Suppressor macrophage treated with lipopolysaccharide for 1 hour (primary cell): Measurements from ENCODE around the gene NARF.

Source experiments
- DNase-seq, 3 donors: peaks; one replicate each; pipeline ENCODE4 v3.0.0-alpha.2; 2020 to 2022

The NARF gene

DNA sequence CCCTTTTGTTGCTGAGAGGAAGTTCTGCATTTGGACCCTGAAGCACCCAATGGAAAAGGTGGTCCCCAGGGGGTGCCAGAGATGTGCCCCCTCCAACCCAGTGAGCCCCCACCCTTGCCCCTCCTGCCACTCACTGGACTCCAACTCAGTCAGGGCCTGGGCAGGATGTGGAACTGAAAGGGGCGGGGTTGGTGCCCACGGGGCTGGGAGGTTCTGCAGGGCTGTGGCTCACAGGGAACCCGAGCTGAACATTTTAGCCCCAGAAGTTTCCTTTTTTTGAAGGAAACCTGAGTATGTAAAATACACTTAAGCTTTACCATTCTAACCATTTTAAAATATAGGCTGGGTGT, 24.4 kb upstream of the NARF start:
- peak in 1 of 3 donors; percentile 50 for DNase-seq

DNA sequence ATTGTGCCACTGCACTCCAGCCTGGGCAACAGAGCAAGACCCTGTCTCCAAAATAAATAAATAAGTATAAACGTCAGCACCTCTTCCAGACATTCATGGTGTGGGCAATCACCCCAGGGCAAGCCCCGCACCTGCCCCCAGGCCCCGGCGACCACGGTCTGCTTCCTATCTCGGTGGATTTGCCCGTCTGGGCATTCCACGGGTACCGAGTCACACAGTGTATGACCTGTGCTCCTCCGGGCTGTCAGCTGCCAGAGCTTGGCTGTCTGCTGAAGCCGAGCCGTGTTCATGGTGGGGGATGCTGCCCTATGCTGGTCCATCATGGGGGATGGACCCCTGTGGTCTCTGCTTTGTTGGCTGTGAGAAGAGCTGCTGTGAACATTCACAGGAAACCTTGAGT, 23.4 kb upstream of the NARF start:
- no peak for DNase-seq

DNA sequence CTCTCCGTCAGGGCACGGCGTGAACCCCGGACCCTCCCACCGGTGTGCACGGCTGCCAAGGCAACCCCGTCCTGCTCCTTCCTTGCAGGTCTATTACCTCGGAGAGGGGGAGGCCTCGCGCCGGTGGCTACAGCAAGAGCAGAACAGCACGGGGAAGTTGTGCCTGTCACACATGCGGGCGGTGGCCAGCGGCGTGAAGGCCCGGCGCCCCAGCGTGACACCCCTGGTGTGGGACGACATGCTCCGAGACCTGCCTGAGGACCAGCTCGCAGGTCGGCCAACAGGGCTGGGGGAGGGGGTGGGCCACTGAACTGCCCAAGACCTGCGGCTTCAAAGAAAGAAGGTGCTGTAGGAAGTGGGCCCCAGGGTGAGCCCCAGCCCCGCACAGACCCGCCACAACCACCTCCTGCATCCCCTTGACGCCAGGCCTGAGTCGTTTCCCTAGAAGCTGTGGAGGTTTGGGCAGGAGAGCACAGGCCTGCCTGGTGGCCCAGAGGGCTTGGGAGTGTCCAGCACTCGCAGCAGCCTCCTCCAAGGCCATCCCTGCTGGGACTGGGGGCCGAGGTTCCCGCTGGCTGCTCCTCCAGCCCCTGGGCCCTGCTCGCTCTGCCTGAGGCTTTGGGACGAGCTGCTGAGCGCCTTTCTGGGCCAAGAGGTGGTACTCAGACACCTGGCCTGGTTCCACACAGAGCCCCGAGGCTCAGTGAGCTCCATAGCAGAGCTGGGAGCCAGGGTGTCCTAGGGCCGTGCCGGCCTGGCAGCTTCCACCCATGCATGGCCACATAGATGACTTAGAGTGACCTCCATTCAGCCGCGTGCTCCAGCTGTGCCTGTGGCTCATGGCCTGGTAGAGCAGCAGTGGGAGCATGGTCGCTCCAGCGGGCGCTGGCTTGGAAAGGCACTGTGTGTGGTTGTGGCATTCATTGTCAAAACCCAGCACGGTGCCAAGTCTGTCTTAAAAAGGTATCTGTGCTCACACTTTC, 22.6 kb upstream of the NARF start:
- DNase-seq = no peak

DNA sequence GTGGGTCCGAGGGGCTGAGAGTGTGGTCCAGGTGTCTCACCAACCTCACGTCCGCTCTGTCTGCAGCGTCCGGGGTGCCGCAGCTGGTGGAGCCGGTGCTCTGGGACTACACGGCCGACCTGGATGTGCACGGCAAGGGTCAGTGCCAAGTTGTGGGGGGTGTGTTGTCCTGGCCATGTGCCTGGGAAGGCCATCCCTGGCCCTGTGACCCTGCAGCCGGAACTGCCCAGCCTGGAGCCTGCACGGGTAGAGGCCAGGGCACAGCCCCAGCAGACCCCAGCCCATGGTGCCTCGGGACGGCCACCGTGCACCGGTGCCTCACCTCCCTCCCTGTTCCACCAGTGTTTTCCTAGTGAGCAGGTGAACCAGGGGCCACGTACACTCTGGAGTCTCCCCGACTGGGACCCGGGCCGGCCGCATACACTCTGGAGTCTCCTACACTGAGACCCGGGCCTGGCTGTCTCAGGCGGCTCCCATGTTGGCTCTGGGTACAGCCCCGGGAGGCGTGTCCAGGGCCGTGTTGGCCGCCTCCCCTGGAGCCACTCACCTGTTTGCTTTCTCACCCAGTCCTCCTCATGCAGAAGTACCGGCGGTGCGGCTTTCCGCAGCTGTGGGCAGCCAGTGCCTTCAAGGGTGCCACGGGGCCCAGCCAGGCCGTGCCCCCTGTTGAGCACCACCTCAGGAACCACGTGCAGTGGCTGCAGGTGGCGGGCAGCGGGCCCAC, 21.8 kb upstream of the NARF start:
- DNase-seq = no peak

DNA sequence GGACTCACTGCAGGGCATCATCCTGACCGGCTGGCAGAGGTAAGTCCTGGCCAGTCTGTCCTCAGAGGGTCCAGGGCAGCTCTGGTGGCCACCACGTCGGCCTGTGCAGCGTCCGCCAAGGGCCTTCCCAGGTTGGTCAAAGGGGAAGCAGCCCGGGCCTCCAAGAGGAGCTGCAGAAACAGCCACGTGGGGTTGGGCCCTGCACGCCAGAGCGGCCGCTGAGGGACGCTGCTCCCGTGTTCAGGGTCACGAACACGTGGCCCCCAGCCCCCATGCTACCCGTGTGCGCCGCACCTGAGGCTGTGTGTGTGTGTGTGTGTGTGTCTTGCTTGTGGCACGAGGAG, 21.2 kb upstream of the NARF start:
- DNase-seq = no peak

DNA sequence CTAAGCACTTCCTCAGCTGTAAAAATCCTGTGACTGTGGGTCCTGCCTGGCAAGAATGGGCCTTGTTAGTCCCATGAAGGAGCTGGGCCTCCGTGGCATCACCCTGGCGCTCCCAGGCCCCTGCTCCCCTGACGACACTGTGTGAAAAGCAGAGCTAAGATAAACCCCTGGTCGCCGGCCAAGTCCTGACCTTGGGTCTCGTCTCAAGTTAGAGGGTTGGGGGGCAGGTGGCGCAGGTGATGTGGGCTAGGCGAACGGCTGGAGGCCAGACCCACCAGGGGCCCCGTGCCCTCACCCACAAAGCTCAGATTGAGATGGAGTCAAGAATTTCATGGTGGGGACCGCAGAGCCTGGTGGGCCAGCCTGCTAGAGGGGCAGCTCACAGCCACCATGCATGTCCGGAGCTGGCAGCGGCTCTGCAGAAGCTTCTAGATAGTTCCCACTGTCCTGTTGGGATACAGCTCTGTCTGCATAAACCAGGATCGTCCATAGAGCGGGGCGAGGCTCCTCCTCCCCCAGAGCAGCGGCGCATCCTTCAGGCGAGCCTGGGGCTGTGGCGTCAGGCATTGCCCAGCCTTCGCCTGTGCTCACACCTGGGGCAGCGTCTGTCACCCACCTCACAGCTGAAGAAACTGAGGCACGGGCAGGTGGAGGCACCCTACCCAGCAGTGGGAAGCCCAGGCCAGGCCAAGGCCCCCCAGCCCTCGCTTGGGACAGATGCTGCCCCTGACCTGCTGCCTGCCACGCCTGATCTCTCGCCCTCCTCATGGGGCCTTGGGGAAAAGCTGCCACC, 19.9 kb upstream of the NARF start:
- no peak for DNase-seq

DNA sequence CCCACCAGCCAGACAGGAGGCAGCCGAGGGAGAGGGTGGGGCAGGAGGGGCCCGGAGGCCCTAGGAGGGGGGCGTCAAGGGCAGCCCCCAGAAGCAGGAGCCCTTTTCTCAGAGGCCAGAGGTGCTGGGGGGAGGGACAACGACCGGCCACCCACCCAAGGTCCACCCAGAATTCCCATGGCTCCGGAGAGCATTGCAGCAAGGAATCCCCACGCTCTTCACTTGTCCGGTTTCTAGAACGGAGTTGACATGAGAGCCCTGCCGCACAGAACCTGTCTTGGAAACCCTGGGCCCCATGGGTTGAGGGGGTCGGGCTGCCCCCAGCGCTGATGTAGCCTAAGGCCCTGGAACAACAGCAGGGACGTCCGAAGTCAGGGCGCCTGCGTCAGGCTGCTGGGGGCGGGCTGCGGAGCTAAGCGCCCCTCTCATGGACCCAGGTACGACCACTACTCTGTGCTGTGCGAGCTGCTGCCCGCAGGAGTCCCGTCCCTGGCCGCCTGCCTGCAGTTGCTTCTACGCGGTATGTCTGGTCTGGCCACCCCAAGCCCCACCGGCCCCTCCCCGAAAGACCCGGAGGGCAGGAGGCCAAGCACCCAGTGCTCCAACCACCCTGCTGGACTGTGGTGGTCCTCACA, 19.2 kb upstream of the NARF start:
- no peak for DNase-seq

DNA sequence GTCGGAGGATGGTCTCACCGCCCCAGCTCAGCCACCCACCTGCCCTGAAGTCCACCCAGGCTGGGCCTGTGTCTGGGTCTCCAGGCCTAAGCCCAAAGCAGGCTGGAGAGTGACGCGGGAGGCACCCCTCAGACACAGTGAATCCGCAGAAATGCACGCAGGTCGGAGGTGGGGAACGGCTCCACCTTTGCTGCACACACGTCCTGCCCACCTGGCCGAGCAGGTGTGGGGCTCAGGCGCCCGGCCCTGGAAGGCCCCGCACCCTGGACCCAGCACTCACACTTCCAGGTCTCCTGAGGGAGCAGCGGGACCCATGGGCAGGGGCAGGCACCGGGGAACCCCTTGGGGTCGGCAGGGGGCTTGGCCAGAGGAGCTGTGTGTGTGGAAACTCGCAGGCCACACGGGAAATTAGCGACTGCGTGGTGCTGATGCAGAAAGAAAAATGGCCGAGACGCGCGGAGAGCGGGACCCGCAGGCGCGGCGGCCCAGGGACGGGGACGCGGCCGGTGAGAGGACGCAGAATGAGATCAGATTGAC, 18.6 kb upstream of the NARF start:
- DNase-seq = no peak

DNA sequence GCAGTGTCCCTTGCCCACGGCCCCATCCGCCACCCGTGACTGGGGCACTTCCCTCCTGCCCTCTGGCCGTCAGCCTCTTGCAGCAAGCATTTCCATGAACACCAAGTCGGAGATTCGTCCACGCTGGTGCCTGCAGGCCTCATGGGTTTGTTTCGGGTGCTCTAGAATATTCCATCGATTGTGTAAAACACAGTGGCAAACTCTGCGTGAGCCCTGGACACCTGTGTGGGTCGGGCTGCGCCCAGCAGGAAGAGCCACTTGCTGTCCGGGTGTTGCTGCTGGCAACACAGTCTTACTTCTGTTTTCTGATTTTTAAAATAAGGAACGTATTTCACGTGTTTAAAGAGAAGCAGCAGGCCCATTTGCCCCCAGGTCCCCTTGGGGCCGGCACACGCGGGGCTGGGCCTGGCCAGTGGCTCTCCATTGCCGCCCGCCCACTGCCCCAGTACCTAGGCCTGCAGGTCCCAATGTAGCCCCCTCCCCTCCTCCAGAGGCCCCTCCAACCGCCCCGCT, 18.0 kb upstream of the NARF start:
- DNase-seq = peak; percentile 65 to 76 (median 69)

DNA sequence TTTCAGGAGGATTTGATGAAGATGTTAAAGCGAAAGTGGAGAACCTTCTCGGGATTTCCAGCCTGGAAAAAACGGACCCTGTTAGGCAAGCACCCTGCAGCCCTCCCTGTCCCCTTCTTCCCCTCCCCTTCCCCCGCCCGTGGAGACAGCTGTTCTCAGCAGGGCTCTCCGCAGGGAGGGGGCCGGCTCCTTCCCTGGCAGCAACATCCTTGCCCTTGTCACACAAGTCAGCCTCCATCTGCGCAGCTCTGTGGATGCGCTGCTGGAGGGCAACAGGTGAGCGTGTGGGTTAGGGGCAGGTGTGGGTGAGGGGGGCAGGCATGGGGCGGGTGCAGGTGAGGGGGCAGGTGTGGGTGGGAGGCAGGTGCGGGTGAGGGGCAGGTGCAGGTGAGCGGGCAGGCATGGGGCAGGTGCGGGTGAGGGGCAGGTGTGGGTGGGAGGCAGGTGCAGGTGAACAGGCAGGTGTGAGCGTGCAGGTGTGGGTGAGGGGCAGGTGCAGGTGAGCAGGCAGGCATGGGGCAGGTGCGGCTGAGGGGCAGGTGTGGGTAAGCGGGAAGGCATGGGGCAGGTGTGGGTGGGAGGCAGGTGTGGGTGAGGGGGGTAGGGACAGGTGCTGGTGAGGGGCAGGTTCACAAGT, 17.4 kb upstream of the NARF start:
- DNase-seq = peak; percentile 64 to 83 (median 64)

DNA sequence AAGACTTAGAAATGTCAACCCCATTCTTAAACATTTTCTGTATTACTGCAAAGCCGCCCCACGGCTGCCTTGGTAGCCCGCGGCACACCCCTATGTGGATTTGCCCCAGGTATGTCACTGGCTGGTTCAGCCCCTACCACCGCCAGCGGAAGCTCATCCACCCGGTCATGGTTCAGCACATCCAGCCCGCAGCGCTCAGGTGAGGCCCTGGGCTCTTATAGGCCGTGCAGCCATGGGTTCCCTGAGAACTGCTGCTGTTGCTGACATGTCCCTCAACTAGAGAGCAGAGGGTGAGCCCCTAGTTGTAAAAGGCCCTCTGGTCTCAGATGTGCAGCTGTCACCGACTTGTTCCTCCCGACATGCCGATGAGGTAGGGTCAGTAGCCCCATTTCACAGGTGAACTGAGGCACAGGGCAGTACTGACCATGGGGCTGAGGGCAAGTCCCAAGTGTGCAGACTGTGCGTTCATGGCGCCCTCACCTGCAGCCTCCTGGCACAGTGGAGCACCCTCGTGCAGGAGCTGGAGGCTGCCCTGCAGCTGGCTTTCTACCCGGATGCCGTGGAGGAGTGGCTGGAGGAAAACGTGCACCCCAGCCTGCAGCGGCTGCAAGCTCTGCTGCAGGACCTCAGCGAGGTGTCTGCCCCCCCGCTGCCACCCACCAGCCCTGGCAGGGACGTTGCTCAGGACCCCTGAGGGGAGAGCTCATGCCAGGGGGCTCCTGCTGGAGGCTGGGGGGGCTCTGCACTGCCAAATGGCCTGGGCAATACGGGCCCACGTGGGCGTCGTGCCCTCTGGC, 16.7 kb upstream of the NARF start:
- no peak for DNase-seq

DNA sequence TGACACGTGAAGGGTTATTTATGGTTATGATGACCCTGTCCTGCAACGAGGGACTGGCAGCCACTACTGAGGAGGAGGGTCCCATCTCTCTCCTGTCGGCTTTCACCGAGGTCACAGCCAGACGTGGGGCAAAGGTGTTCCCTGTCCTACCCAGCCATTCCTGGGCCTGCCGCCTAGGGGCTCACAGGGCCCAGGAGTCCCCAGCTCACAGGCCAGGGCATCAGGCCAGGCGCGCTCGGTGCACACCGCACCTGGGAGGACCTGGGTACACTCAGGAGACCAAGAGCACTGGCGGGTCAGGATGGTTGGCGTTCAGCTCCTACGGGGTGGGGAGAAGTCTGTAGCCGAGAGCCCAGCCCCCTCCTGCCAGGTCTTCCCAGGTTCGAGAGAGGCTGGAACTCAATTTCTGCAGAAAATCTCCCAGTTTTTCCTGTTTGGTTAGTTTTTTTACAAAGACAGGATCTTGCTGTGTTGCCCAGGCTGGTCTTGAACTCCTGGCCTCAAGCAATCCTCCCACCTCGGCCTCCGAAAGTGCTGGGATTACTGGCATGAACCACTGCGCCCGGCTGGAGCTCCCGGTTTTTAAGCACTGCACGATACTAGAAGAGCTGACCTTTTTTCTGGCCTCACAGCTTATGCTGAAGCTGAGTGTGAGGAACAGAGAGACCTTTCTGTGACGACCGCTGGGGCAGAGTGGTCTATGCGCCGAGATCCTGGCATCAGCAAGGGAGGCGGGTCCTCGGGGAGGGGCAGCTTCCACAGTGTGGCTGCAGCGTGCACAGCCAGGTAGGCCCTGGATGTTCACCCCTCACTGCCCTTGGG, 15.7 kb upstream of the NARF start:
- DNase-seq = no peak

DNA sequence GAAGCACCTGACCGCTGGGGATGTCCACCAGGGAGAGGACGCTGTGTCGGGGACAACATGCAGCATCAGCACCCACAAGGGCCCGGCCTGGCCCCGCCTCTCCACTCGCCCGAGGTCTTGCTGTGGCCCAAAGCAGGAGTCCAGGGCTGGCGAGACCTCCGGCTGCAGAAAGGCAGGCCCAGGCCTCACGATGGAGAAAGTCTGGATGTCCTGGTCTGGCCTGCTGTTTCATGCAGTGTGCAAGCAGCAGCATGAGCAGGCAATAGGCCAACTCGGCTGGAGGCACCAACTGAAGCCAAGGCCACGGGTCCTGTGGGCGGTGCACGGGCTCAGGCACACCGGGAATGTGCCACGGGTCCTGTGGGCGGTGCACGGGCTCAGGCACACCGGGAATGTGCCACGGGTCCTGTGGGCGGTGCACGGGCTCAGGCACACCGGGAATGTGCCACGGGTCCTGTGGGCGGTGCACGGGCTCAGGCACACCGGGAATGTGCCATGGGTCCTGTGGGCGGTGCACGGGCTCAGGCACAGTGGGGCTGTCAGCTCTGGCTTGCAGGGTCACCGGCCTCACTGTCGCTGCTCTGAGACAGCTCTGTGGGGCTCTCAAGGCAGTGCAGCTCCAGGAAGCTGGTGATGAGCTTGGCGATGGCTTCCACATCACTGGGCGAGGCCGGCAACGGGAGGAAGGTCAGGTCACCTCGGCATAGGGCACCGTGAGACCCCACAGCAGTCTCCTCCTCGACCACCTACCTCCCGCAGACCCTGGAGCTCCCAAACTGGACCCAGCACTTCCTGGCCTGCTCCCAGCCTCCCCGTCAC, 14.9 kb upstream of the NARF start:
- no peak for DNase-seq

DNA sequence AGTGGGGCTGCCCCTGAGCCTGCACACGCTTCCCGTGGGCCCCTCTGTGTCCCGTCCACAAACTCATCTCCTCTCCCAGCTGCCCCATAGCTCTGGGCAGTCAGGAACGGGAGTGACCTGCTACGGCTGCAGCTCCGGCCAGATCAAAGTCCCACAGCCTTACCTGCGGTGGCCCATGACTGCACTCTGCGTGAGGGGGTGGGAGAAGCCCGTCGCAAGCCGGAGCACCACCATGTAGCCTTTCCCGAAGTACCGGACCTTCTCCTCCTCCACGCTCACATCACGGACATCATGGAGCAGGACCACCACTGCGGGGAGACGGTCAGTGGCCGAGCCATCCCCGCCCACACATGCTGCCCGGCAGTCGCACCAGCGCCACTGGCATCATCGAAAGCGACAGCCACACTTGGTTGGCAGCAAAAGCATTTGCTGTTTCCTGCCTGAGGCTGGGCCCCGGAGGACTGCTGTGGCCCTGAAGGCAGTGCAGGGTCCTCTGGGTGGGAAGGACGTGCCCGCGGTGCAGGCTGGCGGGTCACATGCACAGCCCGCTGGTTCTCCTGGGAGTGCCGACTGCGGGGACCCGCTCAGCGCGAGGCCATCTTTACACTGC, 14.2 kb upstream of the NARF start:
- DNase-seq = no peak

DNA sequence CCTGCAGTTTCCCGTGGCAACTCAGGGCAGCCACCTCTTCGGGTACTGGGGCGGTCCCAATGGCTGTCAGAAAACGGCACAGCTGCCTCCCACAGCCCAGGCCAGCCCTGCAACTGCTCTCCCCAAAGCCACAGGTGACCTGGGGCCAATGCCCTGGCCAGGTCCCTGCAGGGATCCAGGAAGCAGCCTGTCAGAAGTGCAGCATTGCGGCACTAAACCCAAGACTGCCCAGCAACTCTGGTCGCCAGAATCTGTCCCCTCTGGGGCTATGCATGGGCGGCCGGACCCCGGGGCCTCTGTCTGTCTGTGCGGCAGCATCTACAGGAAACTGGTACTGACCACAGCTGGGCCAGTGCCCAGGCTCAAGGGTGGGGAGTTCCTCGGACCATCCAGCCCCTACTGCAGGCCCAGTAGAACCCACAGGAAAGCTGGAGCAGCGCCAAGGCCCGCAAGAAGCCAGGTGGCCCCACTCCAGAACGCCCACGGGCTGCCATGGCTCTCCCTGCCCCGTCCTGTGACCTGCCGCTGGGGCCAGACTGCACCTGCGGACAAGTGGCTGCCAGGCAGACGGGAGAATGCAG, 13.5 kb upstream of the NARF start:
- DNase-seq = no peak

DNA sequence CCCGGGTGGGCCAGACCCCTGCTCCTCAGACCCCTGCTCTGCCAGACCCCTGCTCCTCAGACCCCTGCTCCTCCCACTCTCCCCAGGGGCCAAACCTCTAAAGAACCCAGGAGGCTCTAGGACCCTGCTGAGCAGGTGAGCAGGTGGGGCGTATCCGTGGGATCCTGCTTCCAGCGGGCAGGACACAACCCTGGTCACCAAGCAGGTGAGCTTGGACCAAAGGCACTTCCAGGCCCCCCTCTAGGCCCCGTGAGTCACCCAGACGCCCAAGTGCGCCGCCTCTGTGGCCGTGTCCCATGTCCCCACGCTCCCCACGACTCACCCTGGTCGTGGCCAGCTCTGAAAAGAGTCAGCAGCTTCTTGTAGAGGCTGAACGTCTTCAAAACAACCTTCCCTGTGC, 13.0 kb upstream of the NARF start:
- DNase-seq = no peak

DNA sequence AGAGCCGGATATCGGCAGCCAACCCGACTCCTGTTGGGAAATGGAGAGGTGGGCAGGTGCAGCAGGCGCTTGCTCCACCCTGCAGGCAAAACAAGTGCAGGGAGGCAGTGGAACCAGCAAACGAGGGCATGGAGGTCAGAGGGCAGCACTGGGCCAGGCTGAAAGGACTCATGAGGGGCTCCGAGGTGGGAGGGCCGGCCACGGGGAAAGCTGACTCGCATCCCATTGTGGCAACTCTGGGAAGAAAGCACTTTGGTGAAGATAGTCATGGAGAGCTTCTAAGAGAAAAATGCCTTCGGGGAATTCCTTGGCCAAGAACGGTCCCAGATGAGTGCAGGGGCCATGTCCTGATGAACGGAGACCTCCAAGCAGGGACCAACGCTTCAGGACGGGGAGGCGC, 12.4 kb upstream of the NARF start:
- no peak for DNase-seq

DNA sequence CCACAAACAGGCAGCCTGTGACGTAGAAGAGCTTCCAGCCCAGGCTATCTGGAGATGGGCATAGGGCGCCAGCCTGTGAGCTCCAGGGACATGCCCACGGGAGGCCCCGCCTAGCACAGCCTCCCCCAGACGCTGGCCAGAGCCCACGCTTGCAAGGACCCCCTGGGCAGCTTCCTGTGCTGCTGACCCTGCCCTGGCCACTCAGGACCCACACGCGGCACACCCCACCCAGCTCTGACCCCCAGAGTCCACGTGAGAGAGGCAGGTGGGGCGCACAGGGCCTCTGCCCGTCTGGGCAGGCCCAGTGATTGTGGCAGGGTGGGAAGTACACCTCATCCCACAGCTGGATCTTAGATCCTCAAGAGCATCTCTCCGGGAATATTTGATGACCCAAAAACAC, 11.9 kb upstream of the NARF start:
- DNase-seq = no peak

DNA sequence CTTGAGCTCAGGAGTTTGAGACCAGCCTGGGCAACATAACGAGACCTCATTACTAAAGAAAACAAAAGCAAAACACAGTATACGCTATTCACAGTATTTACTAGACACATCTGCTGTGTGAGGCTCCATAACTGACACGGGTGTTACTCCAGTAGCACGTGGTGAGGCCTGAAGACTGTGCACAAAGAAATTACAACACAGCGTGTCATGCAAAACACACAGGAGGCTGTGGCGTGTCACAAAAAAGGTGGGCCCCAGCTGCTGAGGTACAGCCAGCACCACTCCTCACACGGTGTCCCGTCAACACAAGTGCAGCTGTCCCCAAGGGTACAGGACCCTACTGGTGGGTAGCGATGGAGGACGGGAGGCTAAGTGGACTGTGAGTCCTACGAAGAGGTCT, 10.7 kb upstream of the NARF start:
- DNase-seq = no peak
